Karpas-422 (cell line): ENCODE data around the gene ZNF543. TPM values are rescaled to one million over a fixed set of nuclear protein-coding genes. Genes with fewer than 3 reads are reported as not detected.
A peak's percentile ranks its signal among the peaks of the same experiment; 100 is the strongest.
"Not testable (repeated sequence)": the region's sequence is repeated elsewhere in the genome, so short reads cannot be mapped to it uniquely, and the experiment has no call there.

Experiments
- DNase-seq: peaks from one replicate; pipeline ENCODE4 v3.0.0-alpha.2; 2015
- H2AFZ ChIP-seq: fragments of 200-600 bp; sonication (generic); 2 replicates; pipeline ENCODE4 v1.6.1; 2014; ENCODE audit warnings: antibody characterized with exemption, low read length, mixed read lengths
- H3K27ac ChIP-seq: fragments of 200-600 bp; sonication (generic); 2 replicates; pipeline ENCODE4 v1.5.1; 2014; ENCODE audit warnings: mild to moderate bottlenecking, low read length, moderate library complexity
- H3K27me3 ChIP-seq: fragments of 200-600 bp; sonication (generic); 2 replicates; pipeline ENCODE4 v1.6.1; 2014; ENCODE audit warnings: low read length, mixed read lengths
- H3K36me3 ChIP-seq: fragments of 200-600 bp; sonication (generic); 2 replicates; pipeline ENCODE4 v1.6.1; 2014; ENCODE audit warnings: low read length, mixed read lengths; ENCODE audit not compliant: insufficient read depth
- H3K4me1 ChIP-seq: fragments of 200-600 bp; sonication (generic); 2 replicates; pipeline ENCODE4 v1.6.1; 2014; ENCODE audit warnings: mild to moderate bottlenecking, low read length, mixed read lengths
- H3K4me2 ChIP-seq: fragments of 200-600 bp; sonication (generic); 2 replicates; pipeline ENCODE4 v1.6.1; 2014; ENCODE audit warnings: low read length, low read depth, mild to moderate bottlenecking; ENCODE audit not compliant: poor library complexity, severe bottlenecking
- H3K4me3 ChIP-seq: fragments of 200-600 bp; sonication (generic); 2 replicates; pipeline ENCODE4 v1.5.1; 2014; ENCODE audit warnings: mild to moderate bottlenecking, antibody characterized with exemption, low read length, mixed read lengths
- H3K79me2 ChIP-seq: fragments of 200-600 bp; sonication (generic); 2 replicates; pipeline ENCODE4 v1.6.1; 2014; ENCODE audit warnings: mild to moderate bottlenecking, low read length, mixed read lengths
- H3K9ac ChIP-seq: fragments of 200-600 bp; sonication (generic); 2 replicates; pipeline ENCODE4 v1.6.0; 2014; ENCODE audit warnings: low read length
- H3K9me2 ChIP-seq: fragments of 200-600 bp; sonication (generic), shearing (Covaris generic); replicated peaks from 2 replicates; pipeline ENCODE4 v1.6.0; 2014; ENCODE audit warnings: mild to moderate bottlenecking, low read length, moderate library complexity; ENCODE audit not compliant: insufficient read depth
- H3K9me3 ChIP-seq: fragments of 300-700, 200-600 bp; sonication (generic); 2 replicates; pipeline ENCODE4 v1.6.1; 2014; ENCODE audit warnings: low read length, mixed read lengths
- H4K20me1 ChIP-seq: fragments of 200-600 bp; sonication (generic); 2 replicates; pipeline ENCODE4 v1.6.1; 2014; ENCODE audit warnings: mild to moderate bottlenecking, antibody characterized with exemption, low read length, low read depth; ENCODE audit not compliant: insufficient read depth
- total RNA-seq: library from RNA; depleted of rRNA; stranded (reverse); fragments of >200 nt; shearing (Covaris generic); gene quantifications from 2 replicates; pipeline ENCODE4 v1.2.3, GENCODE V29; 2014; ENCODE audit warnings: low replicate concordance; rRNA removed

The ZNF543 gene
- total RNA-seq: 19.8 and 21.6 TPM in 2 replicates

- Histone ChIP-seq H3K27ac (peak within 1 kb of the TSS; percentile 68), H4K20me1 (no peaks in the 10 kb centered on the region), H2AFZ (peak within 1 kb of the TSS; percentile 83), H3K4me2 (peak within 1 kb of the TSS; percentile 92), H3K9ac (peak within 1 kb of the TSS; percentile 97), H3K4me1 (peaks cover 23% of the 10 kb centered on the region), H3K27me3 (no peaks in the 10 kb centered on the region), H3K36me3 (peaks cover 27% of the 10 kb centered on the region), H3K9me3 (no peaks in the 10 kb centered on the region), H3K79me2 (peaks cover 48% of the 10 kb centered on the region), H3K4me3 (peak within 1 kb of the TSS; percentile 82), H3K9me2 (no peaks in the 10 kb centered on the region)
- peak; percentile 100 for DNase-seq
Observed at GRCh38 chr19:57320180-57321084, at the start of gene ZNF543. Gene ZNF543 (plus strand): TSS chr19:57320472. CDS start chr19:57320854, 382 bp downstream.

- Histone ChIP-seq H3K9me3 (no peaks in the 10 kb centered on the region), H3K27ac (no peak overlapping the region), H3K79me2 (no peaks in the 10 kb centered on the region), H3K4me2 (no peak overlapping the region), H3K27me3 (no peaks in the 10 kb centered on the region), H4K20me1 (no peaks in the 10 kb centered on the region), H3K4me1 (peaks cover 42% of the 10 kb centered on the region), H3K36me3 (0 out of 2 replicates have a peak, but pooled peaks cover 3% of the 10 kb centered on the region), H2AFZ (no peak overlapping the region), H3K4me3 (no peak overlapping the region), H3K9ac (no peak overlapping the region), H3K9me2 (no peaks in the 10 kb centered on the region)
- no peak for DNase-seq
Observed at GRCh38 chr19:57271280-57271679, 49.0 kb upstream of the ZNF543 start.

GRCh38 chr19:57273014-57273413 lies 47.3 kb upstream of the ZNF543 start:
- Histone ChIP-seq H3K4me1 (peaks cover 30% of the 10 kb centered on the region), H3K79me2 (peaks cover 1% of the 10 kb centered on the region; the same call in 1 of the 2 replicates), H3K9me2 (no peaks in the 10 kb centered on the region), H3K27me3 (no peaks in the 10 kb centered on the region), H3K4me3 (no peak overlapping the region), H3K9ac (no peak overlapping the region), H3K27ac (no peak overlapping the region; the same call in 1 of the 2 replicates), H4K20me1 (no peaks in the 10 kb centered on the region), H3K9me3 (no peaks in the 10 kb centered on the region), H2AFZ (peak overlapping the region; percentile 8; the same call in 1 of the 2 replicates), H3K4me2 (no peak overlapping the region), H3K36me3 (0 out of 2 replicates have a peak, but pooled peaks cover 3% of the 10 kb centered on the region)
- DNase-seq: no peak

- Histone ChIP-seq H3K4me2 (no peak overlapping the region), H3K27ac (no peak overlapping the region), H3K9ac (no peak overlapping the region), H3K36me3 (0 out of 2 replicates have a peak, but pooled peaks cover 3% of the 10 kb centered on the region), H4K20me1 (peaks cover 4% of the 10 kb centered on the region; the same call in 1 of the 2 replicates), H2AFZ (no peak overlapping the region), H3K9me3 (no peaks in the 10 kb centered on the region), H3K4me1 (peaks cover 18% of the 10 kb centered on the region), H3K79me2 (peaks cover 28% of the 10 kb centered on the region), H3K4me3 (no peak overlapping the region), H3K9me2 (no peaks in the 10 kb centered on the region), H3K27me3 (no peaks in the 10 kb centered on the region)
- DNase-seq: no peak
Observed at GRCh38 chr19:57276430-57276829, 43.8 kb upstream of the ZNF543 start.

- Histone ChIP-seq H3K4me1 (peaks cover 27% of the 10 kb centered on the region), H4K20me1 (peaks cover 15% of the 10 kb centered on the region; the same call in 1 of the 2 replicates), H3K36me3 (peaks cover 16% of the 10 kb centered on the region; the same call in 1 of the 2 replicates), H3K79me2 (peaks cover 49% of the 10 kb centered on the region)
- not testable (repeated sequence) for DNase-seq, H3K27me3 ChIP-seq, H3K4me2 ChIP-seq, H2AFZ ChIP-seq, H3K9ac ChIP-seq, H3K4me3 ChIP-seq, H3K9me2 ChIP-seq, H3K9me3 ChIP-seq, H3K27ac ChIP-seq
Observed at GRCh38 chr19:57278481-57278880, 41.8 kb upstream of the ZNF543 start.

GRCh38 chr19:57279418-57280164 lies 40.7 kb upstream of the ZNF543 start:
- H4K20me1 ChIP-seq: peaks cover 15% of the 10 kb centered on the region; the same call in 1 of the 2 replicates
- H3K4me3 ChIP-seq: peak overlapping the region; percentile 97
- H3K36me3 ChIP-seq: peaks cover 24% of the 10 kb centered on the region
- H3K27ac ChIP-seq: peak overlapping the region; percentile 90
- H3K4me1 ChIP-seq: peaks cover 23% of the 10 kb centered on the region
- peak; percentile 98 for DNase-seq
- no peaks in the 10 kb centered on the region for H3K9me3 ChIP-seq
- H3K27me3 ChIP-seq: no peaks in the 10 kb centered on the region
- peak overlapping the region; percentile 99 for H3K4me2 ChIP-seq
- peak overlapping the region; percentile 25; the same call in 1 of the 2 replicates for H2AFZ ChIP-seq
- no peaks in the 10 kb centered on the region for H3K9me2 ChIP-seq
- H3K9ac ChIP-seq: peak overlapping the region; percentile 94
- peaks cover 59% of the 10 kb centered on the region for H3K79me2 ChIP-seq

GRCh38 chr19:57280165-57280961 lies 39.9 kb upstream of the ZNF543 start, which contains the start of gene ZNF460:
Gene ZNF460 (plus strand): TSS chr19:57280485. CDS start chr19:57280807, 322 bp downstream.
- Histone ChIP-seq H3K4me1 (peaks cover 23% of the 10 kb centered on the region), H3K4me3 (peak within 1 kb of the TSS; percentile 97), H3K9ac (peak within 1 kb of the TSS; percentile 94), H3K79me2 (peaks cover 66% of the 10 kb centered on the region), H3K9me3 (no peaks in the 10 kb centered on the region), H3K27me3 (no peaks in the 10 kb centered on the region), H3K27ac (peak within 1 kb of the TSS; percentile 90), H4K20me1 (peaks cover 15% of the 10 kb centered on the region; the same call in 1 of the 2 replicates), H3K9me2 (no peaks in the 10 kb centered on the region), H3K4me2 (peak within 1 kb of the TSS; percentile 99), H2AFZ (peak within 1 kb of the TSS; percentile 25; the same call in 1 of the 2 replicates), H3K36me3 (peaks cover 27% of the 10 kb centered on the region)
- DNase-seq: peak; percentile 100
